ENCODE results near the gene MAP3K10. TPM values are rescaled to one million over a fixed set of nuclear protein-coding genes. Genes with fewer than 3 reads are reported as not detected.

MAP3K10 gene
- total and polyA plus RNA-seq, 4 donors: 11.1 to 99.7 (median 50.6) TPM

DNA sequence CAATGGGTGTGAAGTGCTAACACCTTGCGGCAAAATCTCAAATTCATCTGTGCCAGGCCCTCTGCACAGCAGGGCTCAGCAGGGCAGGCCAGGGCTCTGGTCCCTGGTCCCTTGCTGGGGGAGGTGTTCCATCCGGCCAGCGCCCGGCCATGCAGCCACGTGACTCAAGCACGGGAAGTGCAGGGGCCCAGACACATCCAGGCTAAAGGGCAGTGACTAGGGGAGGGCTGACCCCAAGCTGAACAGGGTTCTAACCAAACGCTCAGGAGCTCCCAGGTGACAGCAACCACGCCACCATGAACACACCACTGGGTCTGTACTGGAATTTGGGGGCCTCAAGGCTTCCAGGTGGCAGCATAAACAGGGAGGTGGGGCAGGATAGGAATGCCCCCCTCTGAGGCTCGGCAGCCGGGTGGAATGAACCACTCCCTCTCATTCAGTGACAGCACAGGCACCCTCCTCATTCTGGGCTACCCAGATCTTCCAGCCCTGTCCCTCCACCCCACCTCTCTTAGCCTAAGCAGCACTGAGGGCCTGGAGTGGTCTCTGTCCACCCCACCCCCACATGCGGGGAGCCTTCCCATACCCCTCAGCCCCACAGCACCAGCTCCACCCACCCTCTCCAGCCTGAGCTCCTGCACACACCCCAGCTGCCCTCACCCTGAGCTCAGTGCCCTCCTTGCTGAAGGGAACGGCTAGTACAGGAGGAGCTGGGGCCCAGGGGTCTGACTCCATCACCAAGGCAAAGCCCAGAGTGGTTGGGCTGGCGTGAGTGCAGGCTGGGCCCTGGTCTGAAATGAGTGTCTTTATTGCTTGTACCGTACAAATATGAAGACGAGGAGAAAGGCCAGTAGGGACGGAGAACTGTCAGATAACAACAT is 40.6 kb downstream of the MAP3K10 start:
- Histone ChIP-seq H3K27me3 (ENCODE audit: control insufficient read depth, insufficient read depth, low read length) (peaks cover 6% of the 10 kb centered on the region), H3K9me3 (ENCODE audit: control insufficient read depth, insufficient read depth, low read length) (no peaks in the 10 kb centered on the region), H3K4me1 (ENCODE audit: control insufficient read depth, insufficient read depth, low read length) (peaks cover 7% of the 10 kb centered on the region), H3K36me3 (ENCODE audit: control insufficient read depth, insufficient read depth, low read length) (peaks cover 51% of the 10 kb centered on the region), H3K4me3 (ENCODE audit: low read depth, low read length) (no peak overlapping the region), H3K27ac (ENCODE audit: low read depth, low read length) (no peak overlapping the region)
- DNase-seq (ENCODE audit: low read depth in 4 of 6, low spot score in 6 of 6): no peak
- WGBS (ENCODE audit: insufficient coverage): 41% methylated on average over 11 of the region's 16 CpGs

DNA sequence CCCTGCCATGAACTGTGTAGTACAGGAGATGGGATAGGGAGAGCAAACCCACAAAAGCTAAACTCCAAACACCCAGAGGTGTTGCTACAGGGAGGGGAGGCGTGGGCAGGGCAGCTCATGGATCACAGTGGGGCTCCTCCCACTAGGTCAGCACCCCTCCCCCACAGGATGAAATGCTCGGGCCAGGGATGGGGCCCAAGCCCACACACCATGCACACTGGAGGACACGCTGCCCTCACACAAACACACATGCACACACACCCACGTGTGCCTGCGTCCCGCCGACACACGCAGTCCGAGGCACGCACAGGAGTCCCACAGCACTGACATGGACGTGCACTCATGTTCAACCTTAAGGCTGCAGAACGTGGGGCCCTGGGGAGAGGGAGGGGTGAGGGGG is 41.3 kb downstream of the MAP3K10 start:
- Histone ChIP-seq H3K27me3 (ENCODE audit: control insufficient read depth, insufficient read depth, low read length) (no peaks in the 10 kb centered on the region), H3K4me3 (ENCODE audit: low read depth, low read length) (no peak overlapping the region), H3K27ac (ENCODE audit: low read depth, low read length) (no peak overlapping the region), H3K36me3 (ENCODE audit: control insufficient read depth, insufficient read depth, low read length) (peaks cover 58% of the 10 kb centered on the region), H3K9me3 (ENCODE audit: control insufficient read depth, insufficient read depth, low read length) (no peaks in the 10 kb centered on the region), H3K4me1 (ENCODE audit: control insufficient read depth, insufficient read depth, low read length) (peaks cover 7% of the 10 kb centered on the region)
- DNase-seq (ENCODE audit: low read depth in 4 of 6, low spot score in 6 of 6): no peak
- WGBS (ENCODE audit: insufficient coverage): 42% methylated on average over 2 of the region's 12 CpGs

DNA sequence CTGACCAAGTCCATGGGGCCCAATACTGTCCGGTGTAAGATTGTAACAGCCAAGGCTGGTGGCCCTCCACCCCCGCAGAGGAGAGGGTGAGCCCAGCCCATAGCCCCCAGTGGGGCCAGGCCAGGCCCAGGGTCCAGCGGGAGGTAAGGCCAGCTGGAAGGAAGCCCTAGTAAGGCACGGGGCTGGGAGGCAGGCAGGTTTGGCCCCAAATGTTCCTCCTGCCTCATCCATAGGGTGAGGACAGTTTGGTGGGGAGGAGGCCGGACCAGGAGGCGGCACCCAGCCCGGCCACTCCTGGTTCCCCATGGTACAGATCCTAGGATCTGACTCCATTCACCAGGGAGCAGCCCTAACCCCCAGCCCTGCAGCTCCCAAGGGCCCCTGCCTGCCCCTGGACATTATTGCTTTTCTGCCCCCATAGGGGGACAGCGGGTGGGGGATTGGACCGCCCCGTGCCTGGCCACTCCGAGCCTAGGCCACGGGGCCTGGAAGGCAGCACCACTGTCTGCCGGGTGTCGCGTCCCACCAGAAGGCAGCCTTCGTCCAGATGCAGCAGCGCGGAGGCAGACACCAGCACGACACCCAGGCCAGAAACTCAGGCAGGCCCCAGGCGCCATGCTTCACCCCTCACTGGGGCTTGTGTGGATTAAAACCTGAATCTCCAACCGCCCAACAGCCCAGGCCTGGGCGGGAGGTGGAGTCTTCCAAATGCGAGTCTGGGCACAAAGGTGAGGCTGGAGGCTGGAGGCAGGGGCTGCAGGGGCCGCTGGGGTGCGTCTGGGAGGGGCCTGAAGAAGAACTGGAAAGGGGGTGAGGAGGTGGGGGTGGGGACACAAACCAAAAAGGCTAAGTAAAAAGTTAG is 42.0 kb downstream of the MAP3K10 start:
- DNase-seq (ENCODE audit: low read depth in 4 of 6, low spot score in 6 of 6): no peak
- WGBS (ENCODE audit: insufficient coverage): 88% methylated on average over 23 of the region's 25 CpGs
- Histone ChIP-seq H3K27ac (ENCODE audit: low read depth, low read length) (no peak overlapping the region), H3K27me3 (ENCODE audit: control insufficient read depth, insufficient read depth, low read length) (no peaks in the 10 kb centered on the region), H3K4me3 (ENCODE audit: low read depth, low read length) (no peak overlapping the region), H3K9me3 (ENCODE audit: control insufficient read depth, insufficient read depth, low read length) (no peaks in the 10 kb centered on the region), H3K36me3 (ENCODE audit: control insufficient read depth, insufficient read depth, low read length) (peaks cover 65% of the 10 kb centered on the region), H3K4me1 (ENCODE audit: control insufficient read depth, insufficient read depth, low read length) (peaks cover 7% of the 10 kb centered on the region)

DNA sequence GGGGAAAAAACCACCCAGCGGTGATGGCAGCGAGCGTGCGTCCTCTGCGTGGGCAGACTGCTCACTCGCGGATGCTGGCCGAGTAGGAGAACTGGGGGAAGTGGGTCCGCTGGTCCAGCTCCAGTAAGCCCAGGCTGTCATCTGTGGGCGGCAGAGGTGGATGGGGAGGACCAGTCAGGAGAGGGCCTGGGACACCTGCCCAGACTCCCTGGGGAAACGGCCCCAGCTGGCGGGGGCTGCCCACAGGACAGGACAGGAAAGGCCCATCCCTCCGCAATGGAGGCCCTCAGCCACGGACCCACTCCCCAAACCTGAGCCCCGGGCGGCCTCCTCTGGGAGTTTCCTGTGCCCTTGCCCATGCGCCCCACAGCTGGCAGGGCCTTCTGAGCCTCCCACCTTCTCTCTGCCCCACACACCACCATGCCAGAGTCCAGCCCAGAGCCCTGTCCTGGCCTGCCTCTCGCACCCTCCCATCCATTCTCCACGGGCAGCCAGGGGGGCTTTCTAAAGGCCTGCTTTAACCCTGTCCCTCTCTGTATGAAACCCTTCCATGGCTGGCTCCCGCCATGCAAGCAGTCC is 42.7 kb downstream of the MAP3K10 start:
- no peak for DNase-seq (ENCODE audit: low read depth in 4 of 6, low spot score in 6 of 6)
- H3K4me1 ChIP-seq (ENCODE audit: control insufficient read depth, insufficient read depth, low read length): peaks cover 7% of the 10 kb centered on the region
- no peaks in the 10 kb centered on the region for H3K9me3 ChIP-seq (ENCODE audit: control insufficient read depth, insufficient read depth, low read length)
- H3K36me3 ChIP-seq (ENCODE audit: control insufficient read depth, insufficient read depth, low read length): peaks cover 72% of the 10 kb centered on the region
- H3K4me3 ChIP-seq (ENCODE audit: low read depth, low read length): no peak overlapping the region
- WGBS (ENCODE audit: insufficient coverage): 93% methylated on average over 19 of the region's 20 CpGs
- H3K27ac ChIP-seq (ENCODE audit: low read depth, low read length): no peak overlapping the region
- no peaks in the 10 kb centered on the region for H3K27me3 ChIP-seq (ENCODE audit: control insufficient read depth, insufficient read depth, low read length)

DNA sequence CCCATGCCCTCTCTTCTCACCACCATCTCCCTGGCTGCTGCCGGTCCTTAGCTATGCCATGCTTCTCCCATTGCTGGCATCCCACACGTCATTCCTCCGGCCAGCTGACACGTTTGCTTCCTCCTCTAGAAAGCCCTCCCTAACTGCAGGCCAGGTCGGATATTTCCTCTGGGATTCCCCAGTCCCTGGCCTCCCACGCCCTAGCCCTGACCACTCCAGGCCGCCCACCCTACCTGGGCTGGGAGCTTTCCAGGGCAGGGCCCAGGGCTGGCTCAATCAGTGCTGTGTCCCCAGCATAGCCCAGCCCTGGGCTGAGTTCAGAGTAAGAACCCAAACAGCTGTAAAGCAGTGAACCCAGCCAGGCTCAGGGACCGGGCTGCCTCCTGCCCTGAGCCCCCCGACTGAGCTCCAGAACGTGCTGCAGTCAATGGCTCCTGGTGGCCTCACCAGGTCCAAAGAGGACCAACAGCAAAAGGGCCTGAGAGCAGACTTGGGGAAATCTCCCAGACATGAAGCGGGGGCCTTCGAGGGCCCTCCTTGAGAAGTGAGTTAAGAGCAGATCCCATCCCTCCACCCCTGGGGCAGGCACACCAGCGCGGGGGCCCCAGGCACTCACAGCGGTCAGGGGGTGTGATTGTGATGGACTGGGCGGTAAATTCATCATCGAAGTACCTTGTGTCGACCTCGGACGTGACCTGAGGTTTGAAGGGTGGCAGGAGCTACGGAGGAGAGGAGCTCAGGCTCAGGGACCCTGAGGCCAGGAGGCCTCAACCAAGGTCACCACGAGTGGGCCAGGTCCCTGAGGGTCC is 43.4 kb downstream of the MAP3K10 start:
- no peak for DNase-seq (ENCODE audit: low read depth in 4 of 6, low spot score in 6 of 6)
- no peak overlapping the region for H3K4me3 ChIP-seq (ENCODE audit: low read depth, low read length)
- peaks cover 78% of the 10 kb centered on the region for H3K36me3 ChIP-seq (ENCODE audit: control insufficient read depth, insufficient read depth, low read length)
- 93% methylated on average over 20 of the region's 22 CpGs for WGBS (ENCODE audit: insufficient coverage)
- H3K27me3 ChIP-seq (ENCODE audit: control insufficient read depth, insufficient read depth, low read length): no peaks in the 10 kb centered on the region
- H3K9me3 ChIP-seq (ENCODE audit: control insufficient read depth, insufficient read depth, low read length): no peaks in the 10 kb centered on the region
- H3K27ac ChIP-seq (ENCODE audit: low read depth, low read length): no peak overlapping the region
- H3K4me1 ChIP-seq (ENCODE audit: control insufficient read depth, insufficient read depth, low read length): peaks cover 7% of the 10 kb centered on the region

DNA sequence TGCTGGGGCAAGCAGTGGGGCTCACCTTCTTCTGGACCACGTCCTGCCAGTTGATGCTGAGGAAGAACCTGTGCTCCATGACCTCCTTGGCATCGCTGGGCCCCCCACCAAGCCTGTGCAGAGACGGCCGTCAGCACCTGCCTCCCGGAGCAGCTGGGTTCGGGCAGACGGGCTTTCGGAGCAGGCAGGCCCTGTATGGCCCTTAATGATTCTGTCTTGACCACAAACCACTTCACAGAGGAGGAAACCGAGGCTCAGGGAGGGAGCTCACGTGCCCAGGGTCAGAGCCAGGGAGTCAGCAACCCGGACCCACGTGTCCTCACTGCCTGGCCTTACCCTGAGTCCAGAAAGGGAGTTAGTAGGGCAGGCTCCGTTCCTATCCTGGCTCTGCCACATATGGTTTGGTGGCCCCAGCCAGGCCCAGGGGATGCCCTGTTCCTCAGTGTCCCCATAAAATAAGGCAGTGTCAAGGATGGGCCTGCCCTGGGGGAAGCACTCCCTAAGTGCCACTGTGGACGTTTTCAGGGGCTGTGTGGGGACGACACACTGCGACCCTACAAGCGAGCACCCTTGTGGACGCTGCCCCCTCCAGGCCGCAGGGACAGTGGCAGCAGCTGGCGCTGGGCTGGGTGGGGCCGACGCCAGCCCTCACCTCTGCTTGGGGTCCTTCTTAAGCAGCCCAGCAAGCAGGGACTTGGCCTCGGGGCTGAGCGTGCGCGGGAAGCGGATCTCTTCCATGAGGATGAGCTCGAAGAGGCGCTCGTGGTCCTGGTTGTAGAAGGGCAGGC is 44.2 kb downstream of the MAP3K10 start:
- no peaks in the 10 kb centered on the region for H3K27me3 ChIP-seq (ENCODE audit: control insufficient read depth, insufficient read depth, low read length)
- H3K27ac ChIP-seq (ENCODE audit: low read depth, low read length): no peak overlapping the region
- peaks cover 7% of the 10 kb centered on the region for H3K4me1 ChIP-seq (ENCODE audit: control insufficient read depth, insufficient read depth, low read length)
- DNase-seq (ENCODE audit: low read depth in 4 of 6, low spot score in 6 of 6): no peak
- WGBS (ENCODE audit: insufficient coverage): 86% methylated on average over 30 of the region's 30 CpGs
- no peak overlapping the region for H3K4me3 ChIP-seq (ENCODE audit: low read depth, low read length)
- peaks cover 86% of the 10 kb centered on the region for H3K36me3 ChIP-seq (ENCODE audit: control insufficient read depth, insufficient read depth, low read length)
- no peaks in the 10 kb centered on the region for H3K9me3 ChIP-seq (ENCODE audit: control insufficient read depth, insufficient read depth, low read length)

DNA sequence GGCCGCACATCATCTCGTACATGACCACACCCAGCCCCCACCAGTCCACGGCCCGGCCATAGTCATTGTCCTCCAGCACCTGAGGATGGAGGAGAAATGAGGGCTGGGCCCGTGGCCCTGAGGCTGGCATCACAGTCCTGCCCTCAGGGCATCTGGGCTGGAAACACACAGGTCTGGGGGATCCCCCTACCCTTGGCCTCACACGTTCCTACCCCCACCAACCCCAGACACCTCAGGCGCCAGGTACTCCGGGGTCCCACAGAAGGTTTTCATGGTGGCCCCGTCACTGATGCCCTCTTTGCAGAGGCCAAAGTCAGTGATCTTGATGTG is 44.8 kb downstream of the MAP3K10 start:
- H3K36me3 ChIP-seq (ENCODE audit: control insufficient read depth, insufficient read depth, low read length): peaks cover 92% of the 10 kb centered on the region
- DNase-seq (ENCODE audit: low read depth in 4 of 6, low spot score in 6 of 6): no peak
- no peaks in the 10 kb centered on the region for H3K27me3 ChIP-seq (ENCODE audit: control insufficient read depth, insufficient read depth, low read length)
- H3K27ac ChIP-seq (ENCODE audit: low read depth, low read length): no peak overlapping the region
- WGBS (ENCODE audit: insufficient coverage): 98% methylated on average over 9 of the region's 9 CpGs
- peaks cover 9% of the 10 kb centered on the region for H3K4me1 ChIP-seq (ENCODE audit: control insufficient read depth, insufficient read depth, low read length)
- H3K9me3 ChIP-seq (ENCODE audit: control insufficient read depth, insufficient read depth, low read length): no peaks in the 10 kb centered on the region
- H3K4me3 ChIP-seq (ENCODE audit: low read depth, low read length): no peak overlapping the region

DNA sequence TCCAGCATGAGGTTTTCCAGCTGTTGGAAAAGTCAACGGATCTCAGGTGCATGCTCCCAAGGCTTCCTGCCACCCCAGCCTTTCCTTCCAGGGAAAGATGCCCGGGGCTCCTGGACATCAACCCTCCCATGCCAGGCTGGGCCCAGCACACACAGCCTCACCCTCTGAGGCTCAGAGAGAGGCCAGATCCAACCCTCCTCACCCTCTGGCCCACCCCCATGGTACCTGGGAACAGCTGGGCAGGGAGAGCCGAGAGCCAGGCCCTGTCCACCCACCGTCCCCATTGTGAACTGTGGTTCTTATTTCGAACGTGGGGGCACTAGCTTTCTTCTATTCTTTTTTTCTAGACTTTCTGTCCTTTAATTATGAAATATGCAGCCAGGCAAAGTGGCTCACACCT is 45.1 kb downstream of the MAP3K10 start:
- DNase-seq (ENCODE audit: low read depth in 4 of 6, low spot score in 6 of 6): no peak
- H3K4me1 ChIP-seq (ENCODE audit: control insufficient read depth, insufficient read depth, low read length): peaks cover 11% of the 10 kb centered on the region
- 94% methylated on average over 3 of the region's 6 CpGs for WGBS (ENCODE audit: insufficient coverage)
- H3K27ac ChIP-seq (ENCODE audit: low read depth, low read length): no peak overlapping the region
- no peak overlapping the region for H3K4me3 ChIP-seq (ENCODE audit: low read depth, low read length)
- H3K36me3 ChIP-seq (ENCODE audit: control insufficient read depth, insufficient read depth, low read length): peaks cover 95% of the 10 kb centered on the region
- H3K27me3 ChIP-seq (ENCODE audit: control insufficient read depth, insufficient read depth, low read length): no peaks in the 10 kb centered on the region
- no peaks in the 10 kb centered on the region for H3K9me3 ChIP-seq (ENCODE audit: control insufficient read depth, insufficient read depth, low read length)

Data from spinal cord (tissue), 10 donors.